ENCODE results near the gene SHISA4. TPM values are rescaled to one million over a fixed set of nuclear protein-coding genes. Genes with fewer than 3 reads are reported as not detected.

SHISA4 gene
- total and polyA plus RNA-seq, 2 donors (not counting 3 experiments of a cell fraction or from before 2014, with no cell fraction given), result 25.6 to 78.2 TPM

DNA sequence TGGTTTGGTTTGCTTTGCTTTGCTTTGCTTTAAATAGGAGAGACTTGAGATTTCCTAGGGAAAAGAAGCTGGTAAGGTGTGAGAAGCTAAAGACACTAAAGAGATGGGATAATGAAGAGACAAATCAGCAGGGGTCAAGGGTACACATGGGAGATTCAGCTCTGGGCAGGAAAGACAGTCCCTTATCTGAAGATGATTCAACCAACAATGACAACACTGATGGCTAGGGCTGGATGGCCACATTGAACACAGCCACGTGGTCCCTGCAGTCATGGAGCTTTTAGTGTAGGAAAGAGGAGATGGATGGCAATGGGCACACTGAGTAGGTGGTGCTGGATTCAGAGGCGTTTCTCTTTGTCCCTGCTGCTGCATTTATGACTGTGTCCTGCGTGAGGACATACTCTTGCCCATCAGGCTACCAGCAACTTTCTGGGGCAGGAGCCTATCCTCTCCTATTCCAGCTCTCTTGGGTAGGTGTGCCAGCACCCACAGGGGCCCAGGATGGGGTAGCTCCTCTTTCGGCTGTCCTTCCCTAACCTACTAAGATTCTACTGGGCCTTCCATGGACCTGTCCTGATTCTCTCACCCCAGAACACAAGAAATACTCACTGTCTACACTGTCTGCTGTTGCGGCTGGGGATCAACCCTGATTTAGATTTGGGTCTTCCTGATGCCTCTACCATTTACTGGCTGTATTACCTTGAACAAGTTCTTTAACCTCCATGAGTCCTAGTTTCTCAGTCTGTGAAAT is 1.4 kb upstream of the SHISA4 start:
- no peak overlapping the region for H3K4me2 ChIP-seq (ENCODE audit: insufficient read depth, low read length)
- H3K27me3 ChIP-seq (ENCODE audit: control insufficient read depth in 2 of 2, insufficient read depth in 2 of 2, low read length in 2 of 2), result no peaks in the 10 kb centered on the region
- H3K4me1 ChIP-seq (ENCODE audit: control insufficient read depth, extremely low read depth, insufficient read depth, low read length), result peaks cover 12% of the 10 kb centered on the region
- no peak for DNase-seq (ENCODE audit: low read depth, low spot score)
- peak; percentile 8 for FAIRE-seq
- TF ChIP-seq JUN (IDR thresholded peaks at IDR 0.05; ENCODE audit: borderline replicate concordance, insufficient read depth, insufficient read length, low read depth) (no peak), FOS (IDR thresholded peaks at IDR 0.05; ENCODE audit: borderline replicate concordance, insufficient read depth, low read length) (no peak), EZH2 (IDR thresholded peaks at IDR 0.05; ENCODE audit: borderline replicate concordance, low read depth, low read length, severe bottlenecking) (no peak), GATA2 (IDR thresholded peaks at IDR 0.05; ENCODE audit: insufficient read depth, insufficient read length, low read depth, low read length) (no peak), POLR2A (IDR thresholded peaks at IDR 0.05; ENCODE audit: low read depth, low read length) (no peak), POLR2AphosphoS5 (IDR thresholded peaks at IDR 0.05; ENCODE audit: insufficient read depth, low read depth, low read length) (no peak), MYC (IDR thresholded peaks at IDR 0.05; ENCODE audit: low read depth, low read length) (no peak)
- TF ChIP-seq, protein P1, sequence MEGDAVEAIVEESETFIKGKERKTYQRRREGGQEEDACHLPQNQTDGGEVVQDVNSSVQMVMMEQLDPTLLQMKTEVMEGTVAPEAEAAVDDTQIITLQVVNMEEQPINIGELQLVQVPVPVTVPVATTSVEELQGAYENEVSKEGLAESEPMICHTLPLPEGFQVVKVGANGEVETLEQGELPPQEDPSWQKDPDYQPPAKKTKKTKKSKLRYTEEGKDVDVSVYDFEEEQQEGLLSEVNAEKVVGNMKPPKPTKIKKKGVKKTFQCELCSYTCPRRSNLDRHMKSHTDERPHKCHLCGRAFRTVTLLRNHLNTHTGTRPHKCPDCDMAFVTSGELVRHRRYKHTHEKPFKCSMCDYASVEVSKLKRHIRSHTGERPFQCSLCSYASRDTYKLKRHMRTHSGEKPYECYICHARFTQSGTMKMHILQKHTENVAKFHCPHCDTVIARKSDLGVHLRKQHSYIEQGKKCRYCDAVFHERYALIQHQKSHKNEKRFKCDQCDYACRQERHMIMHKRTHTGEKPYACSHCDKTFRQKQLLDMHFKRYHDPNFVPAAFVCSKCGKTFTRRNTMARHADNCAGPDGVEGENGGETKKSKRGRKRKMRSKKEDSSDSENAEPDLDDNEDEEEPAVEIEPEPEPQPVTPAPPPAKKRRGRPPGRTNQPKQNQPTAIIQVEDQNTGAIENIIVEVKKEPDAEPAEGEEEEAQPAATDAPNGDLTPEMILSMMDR (IDR thresholded peaks at IDR 0.05; ENCODE audit: extremely low read depth in 1 of 2, insufficient read depth in 1 of 2, low read depth in 1 of 2, low read length in 2 of 2), result no peak
- TF ChIP-seq, protein P2, sequence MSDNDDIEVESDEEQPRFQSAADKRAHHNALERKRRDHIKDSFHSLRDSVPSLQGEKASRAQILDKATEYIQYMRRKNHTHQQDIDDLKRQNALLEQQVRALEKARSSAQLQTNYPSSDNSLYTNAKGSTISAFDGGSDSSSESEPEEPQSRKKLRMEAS (IDR thresholded peaks at IDR 0.05; ENCODE audit: insufficient read depth, insufficient read length), result no peak
- H3K27ac ChIP-seq (ENCODE audit: insufficient read depth, low read depth, low read length), result no peak overlapping the region
- no peak overlapping the region for H3K9ac ChIP-seq (replicated peaks; ENCODE audit: extremely low read depth, insufficient read depth, low read length)
- dilution Hi-C loops (cut with MboI; ENCODE audit: extremely low pct_ligation_motif_present, low sequenced_read_pairs) (no loop called here), intact Hi-C loops (cut with micrococcal nuclease) (no loop called here)
- no peaks in the 10 kb centered on the region for H3K9me1 ChIP-seq (replicated peaks; ENCODE audit: control insufficient read depth, extremely low read depth, insufficient read depth, low read length)
- no peaks in the 10 kb centered on the region for H3K9me3 ChIP-seq (replicated peaks; ENCODE audit: control insufficient read depth, insufficient read depth, low read length)
- H4K20me1 ChIP-seq (replicated peaks; ENCODE audit: control insufficient read depth, extremely low read depth, insufficient read depth, low read length), result no peaks in the 10 kb centered on the region
- BruUV-seq (replicated peaks), result no TSS peak
- H3K79me2 ChIP-seq (ENCODE audit: control insufficient read depth, insufficient read depth, low read length), result no peaks in the 10 kb centered on the region
- ChIA-PET POLR2A (no interaction called here), CTCF (interaction anchor here (2.1 to 2.6 kb wide), 3 partner anchors 8 to 9 kb away, joined by 14 to 21 read pairs (median 18); no protein-coding TSS in a partner anchor)
- no peak overlapping the region for H3K4me3 ChIP-seq (replicated peaks in 1 of 3; ENCODE audit: insufficient read depth in 1 of 3, low read depth in 1 of 3, low read length in 3 of 3)
- no peak overlapping the region for H2AFZ ChIP-seq (ENCODE audit: low read depth, low read length)
- H3K36me3 ChIP-seq (ENCODE audit: control insufficient read depth in 2 of 2, extremely low read depth in 1 of 2, insufficient read depth in 2 of 2, low read length in 2 of 2), result no peaks in the 10 kb centered on the region
